ENCODE measurements around the gene AP4M1.

The AP4M1 gene

DNA sequence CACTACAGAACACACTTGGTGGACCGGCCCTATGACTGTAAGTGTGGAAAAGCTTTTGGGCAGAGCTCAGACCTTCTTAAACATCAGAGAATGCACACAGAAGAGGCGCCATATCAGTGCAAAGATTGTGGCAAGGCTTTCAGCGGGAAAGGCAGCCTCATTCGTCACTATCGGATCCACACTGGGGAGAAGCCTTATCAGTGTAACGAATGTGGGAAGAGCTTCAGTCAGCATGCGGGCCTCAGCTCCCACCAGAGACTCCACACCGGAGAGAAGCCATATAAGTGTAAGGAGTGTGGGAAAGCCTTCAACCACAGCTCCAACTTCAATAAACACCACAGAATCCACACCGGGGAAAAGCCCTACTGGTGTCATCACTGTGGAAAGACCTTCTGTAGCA lies 37.3 kb upstream of the AP4M1 start:
- H3K36me3 ChIP-seq (replicated peaks; ENCODE audit: insufficient read depth, low read length) = no peaks in the 10 kb centered on the region
- H3K9ac ChIP-seq (ENCODE audit: low read length) = no peak overlapping the region

DNA sequence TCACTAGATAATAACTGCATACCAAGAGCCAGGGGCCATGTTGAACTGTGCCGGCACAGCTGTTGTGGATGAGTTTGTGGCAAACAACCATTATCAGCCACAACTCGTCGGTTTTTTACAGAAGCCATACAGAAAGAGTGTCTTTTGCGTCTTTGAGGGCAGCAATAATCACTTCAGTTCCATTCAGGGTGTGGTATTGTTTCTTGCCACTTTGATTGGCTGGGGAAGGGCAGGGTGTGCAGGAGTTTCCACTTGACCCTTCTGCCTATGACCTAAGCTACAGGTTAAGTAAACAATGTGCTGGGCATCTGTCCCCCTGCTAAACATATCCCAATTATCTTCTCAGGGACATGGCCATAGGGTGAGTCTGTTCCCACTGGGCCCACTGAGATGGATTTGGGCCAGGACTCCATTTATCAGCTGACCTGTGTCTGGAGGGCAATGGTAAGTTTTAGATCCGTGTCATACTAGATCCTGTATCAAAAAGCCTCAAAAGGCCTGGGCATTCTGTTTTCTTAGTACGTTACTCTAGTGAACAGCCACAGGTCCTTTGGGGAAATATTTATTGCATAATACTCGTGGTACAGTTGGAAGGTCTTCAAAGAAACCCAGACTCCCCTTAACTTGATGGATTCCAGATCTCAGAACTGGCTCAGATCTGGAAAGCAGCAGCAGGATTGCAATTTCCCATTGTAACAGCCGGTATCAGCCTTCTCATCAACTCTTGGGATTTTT lies 35.8 kb upstream of the AP4M1 start:
- Histone ChIP-seq H3K4me2 (ENCODE audit: low read depth, low read length) (no peak overlapping the region), H3K36me3 (replicated peaks; ENCODE audit: insufficient read depth, low read length) (peaks cover 4% of the 10 kb centered on the region), H3K9me2 (replicated peaks; ENCODE audit: insufficient read depth, low read length) (no peaks in the 10 kb centered on the region), H3K4me3 (ENCODE audit: low read length) (no peak overlapping the region), H3K27ac (ENCODE audit: low read length) (no peak overlapping the region), H3F3A (ENCODE audit: insufficient read depth, low read length) (no peaks in the 10 kb centered on the region), H4K20me1 (ENCODE audit: insufficient read depth, low read length) (no peaks in the 10 kb centered on the region), H3K27me3 (replicated peaks; ENCODE audit: insufficient read depth, low read length) (no peaks in the 10 kb centered on the region), H3K79me2 (ENCODE audit: low read length) (no peaks in the 10 kb centered on the region), H3K9me3 (replicated peaks; ENCODE audit: insufficient read depth, low read length) (no peaks in the 10 kb centered on the region; the same call in 1 of the 2 replicates), H3K9ac (ENCODE audit: low read length) (no peak overlapping the region), H3K4me1 (ENCODE audit: low read length) (no peaks in the 10 kb centered on the region), H2AFZ (ENCODE audit: low read length) (no peak overlapping the region)
- TF ChIP-seq, protein P1, sequence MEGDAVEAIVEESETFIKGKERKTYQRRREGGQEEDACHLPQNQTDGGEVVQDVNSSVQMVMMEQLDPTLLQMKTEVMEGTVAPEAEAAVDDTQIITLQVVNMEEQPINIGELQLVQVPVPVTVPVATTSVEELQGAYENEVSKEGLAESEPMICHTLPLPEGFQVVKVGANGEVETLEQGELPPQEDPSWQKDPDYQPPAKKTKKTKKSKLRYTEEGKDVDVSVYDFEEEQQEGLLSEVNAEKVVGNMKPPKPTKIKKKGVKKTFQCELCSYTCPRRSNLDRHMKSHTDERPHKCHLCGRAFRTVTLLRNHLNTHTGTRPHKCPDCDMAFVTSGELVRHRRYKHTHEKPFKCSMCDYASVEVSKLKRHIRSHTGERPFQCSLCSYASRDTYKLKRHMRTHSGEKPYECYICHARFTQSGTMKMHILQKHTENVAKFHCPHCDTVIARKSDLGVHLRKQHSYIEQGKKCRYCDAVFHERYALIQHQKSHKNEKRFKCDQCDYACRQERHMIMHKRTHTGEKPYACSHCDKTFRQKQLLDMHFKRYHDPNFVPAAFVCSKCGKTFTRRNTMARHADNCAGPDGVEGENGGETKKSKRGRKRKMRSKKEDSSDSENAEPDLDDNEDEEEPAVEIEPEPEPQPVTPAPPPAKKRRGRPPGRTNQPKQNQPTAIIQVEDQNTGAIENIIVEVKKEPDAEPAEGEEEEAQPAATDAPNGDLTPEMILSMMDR (IDR thresholded peaks at IDR 0.05; ENCODE audit: low read length) = no peak
- TF ChIP-seq EZH2 (optimal IDR thresholded peaks at IDR 0.05; ENCODE audit: low read depth, low read length) (no peak), EZH2phosphoT487 (IDR thresholded peaks at IDR 0.05; ENCODE audit: low read length) (no peak)
- no peak for DNase-seq

More for the DNA sequence above, 37.3 kb upstream of the AP4M1 start:
- Histone ChIP-seq H2AFZ (ENCODE audit: low read length) (no peak overlapping the region), H4K20me1 (ENCODE audit: insufficient read depth, low read length) (no peaks in the 10 kb centered on the region), H3K4me2 (ENCODE audit: low read depth, low read length) (no peak overlapping the region), H3K79me2 (ENCODE audit: low read length) (no peaks in the 10 kb centered on the region), H3K9me2 (replicated peaks; ENCODE audit: insufficient read depth, low read length) (no peaks in the 10 kb centered on the region), H3K4me1 (ENCODE audit: low read length) (no peaks in the 10 kb centered on the region), H3K4me3 (ENCODE audit: low read length) (no peak overlapping the region), H3K9me3 (replicated peaks; ENCODE audit: insufficient read depth, low read length) (no peaks in the 10 kb centered on the region), H3F3A (ENCODE audit: insufficient read depth, low read length) (no peaks in the 10 kb centered on the region), H3K27ac (ENCODE audit: low read length) (no peak overlapping the region), H3K27me3 (replicated peaks; ENCODE audit: insufficient read depth, low read length) (no peaks in the 10 kb centered on the region)
- DNase-seq = no peak
- TF ChIP-seq, protein P1 (IDR thresholded peaks at IDR 0.05; ENCODE audit: low read length) = no peak
- TF ChIP-seq EZH2 (optimal IDR thresholded peaks at IDR 0.05; ENCODE audit: low read depth, low read length) (no peak), EZH2phosphoT487 (IDR thresholded peaks at IDR 0.05; ENCODE audit: low read length) (no peak)

DNA sequence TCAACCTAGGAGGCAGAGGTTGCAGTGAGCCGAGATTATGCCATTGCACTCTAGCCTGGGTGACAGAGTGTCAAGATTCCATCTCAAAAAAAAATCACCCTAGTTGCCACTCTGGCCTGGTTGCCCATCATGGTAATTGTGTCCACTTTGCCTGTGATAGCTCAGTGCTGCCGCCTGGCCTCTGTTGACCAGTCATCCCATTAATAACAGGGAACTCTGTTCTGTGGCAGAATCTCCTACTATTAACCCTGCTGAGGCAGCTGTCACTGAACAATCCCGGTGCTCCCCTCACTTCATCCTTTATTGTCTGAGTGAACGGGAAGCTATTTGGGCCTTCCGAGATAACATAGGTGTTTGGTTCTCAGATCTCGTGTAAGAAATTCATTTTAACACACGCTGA lies 34.5 kb upstream of the AP4M1 start:
- no peaks in the 10 kb centered on the region for H3K79me2 ChIP-seq (ENCODE audit: low read length)
- no peaks in the 10 kb centered on the region for H3K27me3 ChIP-seq (replicated peaks; ENCODE audit: insufficient read depth, low read length)
- no peak overlapping the region for H3K4me3 ChIP-seq (ENCODE audit: low read length)
- TF ChIP-seq, protein P1 (IDR thresholded peaks at IDR 0.05; ENCODE audit: low read length) = no peak
- TF ChIP-seq EZH2 (optimal IDR thresholded peaks at IDR 0.05; ENCODE audit: low read depth, low read length) (no peak), EZH2phosphoT487 (IDR thresholded peaks at IDR 0.05; ENCODE audit: low read length) (no peak)
- no peak for DNase-seq
- H4K20me1 ChIP-seq (ENCODE audit: insufficient read depth, low read length) = no peaks in the 10 kb centered on the region
- H3F3A ChIP-seq (ENCODE audit: insufficient read depth, low read length) = no peaks in the 10 kb centered on the region
- H2AFZ ChIP-seq (ENCODE audit: low read length) = no peak overlapping the region
- H3K9ac ChIP-seq (ENCODE audit: low read length) = no peak overlapping the region
- no peaks in the 10 kb centered on the region; the same call in 1 of the 2 replicates for H3K9me3 ChIP-seq (replicated peaks; ENCODE audit: insufficient read depth, low read length)
- H3K4me1 ChIP-seq (ENCODE audit: low read length) = no peaks in the 10 kb centered on the region
- no peak overlapping the region for H3K27ac ChIP-seq (ENCODE audit: low read length)
- H3K36me3 ChIP-seq (replicated peaks; ENCODE audit: insufficient read depth, low read length) = peaks cover 18% of the 10 kb centered on the region
- no peaks in the 10 kb centered on the region for H3K9me2 ChIP-seq (replicated peaks; ENCODE audit: insufficient read depth, low read length)
- H3K4me2 ChIP-seq (ENCODE audit: low read depth, low read length) = no peak overlapping the region

Data from MM.1S (cell line).